PFSK-1 (cell line): ENCODE measurements around the gene GLIS1.

Experiments
- FOXP2 ChIP-seq: optimal IDR thresholded peaks from 2 replicates; pipeline ENCODE3; 2011; ENCODE audit warnings: borderline replicate concordance, control low read depth, inconsistent platforms; ENCODE audit not compliant: insufficient read depth; ENCODE audit errors: extremely low read length, extremely low read depth
- POLR2AphosphoS5 ChIP-seq: IDR thresholded peaks from 2 replicates; pipeline ENCODE4 v1.6.1; 2012; ENCODE audit warnings: low read depth, mild to moderate bottlenecking, control low read depth, low read length, moderate library complexity
- REST ChIP-seq, 2 experiments: IDR thresholded peaks; 2 replicates each; pipeline versions ENCODE4 v1.6.1 to v1.8.0; 2011 to 2012; ENCODE audit warnings: low read depth in 2 of 2, low read length in 2 of 2, control low read depth in 1 of 2, inconsistent platforms in 1 of 2, mild to moderate bottlenecking in 1 of 2, moderate library complexity in 1 of 2; ENCODE audit not compliant: insufficient read depth in 1 of 2
- SIN3A ChIP-seq: IDR thresholded peaks from 2 replicates; pipeline ENCODE4 v1.6.1; 2012; ENCODE audit warnings: mild to moderate bottlenecking, low read length, moderate library complexity, borderline replicate concordance; ENCODE audit not compliant: insufficient read depth
- TAF1 ChIP-seq: IDR thresholded peaks from 2 replicates; pipeline ENCODE4 v1.6.1; 2012; ENCODE audit warnings: low read length, control low read depth, borderline replicate concordance; ENCODE audit not compliant: insufficient read depth

Gene GLIS1

GRCh38 chr1:53600561-53600960, 138.4 kb downstream of the GLIS1 start:
- TF ChIP-seq POLR2AphosphoS5 (no peak), TAF1 (no peak), FOXP2 (no peak), REST (IDR thresholded peaks at IDR 0.05; ENCODE audit: insufficient read depth in 1 of 2, low read depth in 2 of 2, low read length in 2 of 2) (no peak), SIN3A (no peak)

- TF ChIP-seq REST (IDR thresholded peaks at IDR 0.05; ENCODE audit: insufficient read depth in 1 of 2, low read depth in 2 of 2, low read length in 2 of 2): no peak
- no peak for TF ChIP-seq SIN3A
- TF ChIP-seq TAF1: no peak
- no peak for TF ChIP-seq FOXP2
- TF ChIP-seq POLR2AphosphoS5: no peak
Measured at GRCh38 chr1:53600001-53600400, 139.0 kb downstream of the GLIS1 start.

GRCh38 chr1:53599481-53599880, 139.5 kb downstream of the GLIS1 start:
- TF ChIP-seq POLR2AphosphoS5: no peak
- no peak for TF ChIP-seq SIN3A
- TF ChIP-seq REST (IDR thresholded peaks at IDR 0.05; ENCODE audit: insufficient read depth in 1 of 2, low read depth in 2 of 2, low read length in 2 of 2): no peak
- TF ChIP-seq TAF1: no peak
- TF ChIP-seq FOXP2: no peak

- TF ChIP-seq POLR2AphosphoS5 (no peak), SIN3A (no peak), TAF1 (no peak), REST (IDR thresholded peaks at IDR 0.05; ENCODE audit: insufficient read depth in 1 of 2, low read depth in 2 of 2, low read length in 2 of 2) (no peak), FOXP2 (no peak)
Measured at GRCh38 chr1:53598966-53599365, 140.0 kb downstream of the GLIS1 start.

GRCh38 chr1:53595906-53596305, 143.1 kb downstream of the GLIS1 start:
- TF ChIP-seq SIN3A (no peak), FOXP2 (no peak), POLR2AphosphoS5 (no peak), TAF1 (no peak), REST (IDR thresholded peaks at IDR 0.05; ENCODE audit: insufficient read depth in 1 of 2, low read depth in 2 of 2, low read length in 2 of 2) (no peak)
